Measurements from ENCODE around the gene SRSF7. TPM values are rescaled to one million over a fixed set of nuclear protein-coding genes. Genes with fewer than 3 reads are reported as not detected.

The SRSF7 gene
- total RNA-seq, 1 donor from 2014 or later = 50.5 TPM

GRCh38 chr2:38747819-38748218 is 3.3 kb downstream of the SRSF7 start:
- Histone ChIP-seq H3K4me3 (no peak overlapping the region), H3K36me3 (peaks cover 69% of the 10 kb centered on the region), H3K9me3 (replicated peaks) (no peaks in the 10 kb centered on the region), H3K27me3 (ENCODE audit: low read depth) (no peaks in the 10 kb centered on the region), H3K27ac (replicated peaks) (no peak overlapping the region), H3K4me1 (peaks cover 89% of the 10 kb centered on the region)
- intact Hi-C loops (cut with micrococcal nuclease) = no loop called here
- DNase-seq = no peak
- no peak for TF ChIP-seq CTCF (IDR thresholded peaks at IDR 0.05; ENCODE audit: borderline replicate concordance)

- Histone ChIP-seq H3K4me1 (peaks cover 89% of the 10 kb centered on the region), H3K27me3 (ENCODE audit: low read depth) (no peaks in the 10 kb centered on the region), H3K9me3 (replicated peaks) (no peaks in the 10 kb centered on the region), H3K36me3 (peaks cover 73% of the 10 kb centered on the region), H3K27ac (replicated peaks) (no peak overlapping the region), H3K4me3 (no peak overlapping the region)
- TF ChIP-seq CTCF (IDR thresholded peaks at IDR 0.05; ENCODE audit: borderline replicate concordance) = no peak
- intact Hi-C loops (cut with micrococcal nuclease) = no loop called here
- DNase-seq = no peak
These were observed 4.1 kb downstream of the SRSF7 start for GRCh38 chr2:38747007-38747424.

- H3K27ac ChIP-seq (replicated peaks) = no peak overlapping the region
- peaks cover 87% of the 10 kb centered on the region for H3K4me1 ChIP-seq
- no peaks in the 10 kb centered on the region for H3K27me3 ChIP-seq (ENCODE audit: low read depth)
- no peak for TF ChIP-seq CTCF (IDR thresholded peaks at IDR 0.05; ENCODE audit: borderline replicate concordance)
- no peak overlapping the region for H3K4me3 ChIP-seq
- DNase-seq = no peak
- H3K36me3 ChIP-seq = peaks cover 80% of the 10 kb centered on the region
- intact Hi-C loops (cut with micrococcal nuclease) = no loop called here
- H3K9me3 ChIP-seq (replicated peaks) = no peaks in the 10 kb centered on the region
These were observed 5.9 kb downstream of the SRSF7 start for GRCh38 chr2:38745267-38745666.

- no peak for TF ChIP-seq CTCF (IDR thresholded peaks at IDR 0.05; ENCODE audit: borderline replicate concordance)
- H3K27ac ChIP-seq (replicated peaks) = peak overlapping the region; percentile 10
- peaks cover 78% of the 10 kb centered on the region for H3K4me1 ChIP-seq
- H3K4me3 ChIP-seq = no peak overlapping the region
- no peak for DNase-seq
- H3K9me3 ChIP-seq (replicated peaks) = no peaks in the 10 kb centered on the region
- H3K27me3 ChIP-seq (ENCODE audit: low read depth) = no peaks in the 10 kb centered on the region
- H3K36me3 ChIP-seq = peaks cover 80% of the 10 kb centered on the region
- intact Hi-C loops (cut with micrococcal nuclease) = loop anchor here (5.0 kb wide), 1 partner anchor 427 kb away; no protein-coding TSS in a partner anchor
These were observed 6.8 kb downstream of the SRSF7 start for GRCh38 chr2:38744399-38744780.

GRCh38 chr2:38743672-38744398 is 7.3 kb downstream of the SRSF7 start:
- Histone ChIP-seq H3K27ac (replicated peaks) (peak overlapping the region; percentile 10), H3K4me3 (no peak overlapping the region), H3K27me3 (ENCODE audit: low read depth) (no peaks in the 10 kb centered on the region), H3K4me1 (peaks cover 73% of the 10 kb centered on the region), H3K36me3 (peaks cover 78% of the 10 kb centered on the region), H3K9me3 (replicated peaks) (no peaks in the 10 kb centered on the region)
- intact Hi-C loops (cut with micrococcal nuclease) = loop anchor here (5.0 kb wide), 1 partner anchor 427 kb away; no protein-coding TSS in a partner anchor
- DNase-seq = no peak
- no peak for TF ChIP-seq CTCF (IDR thresholded peaks at IDR 0.05; ENCODE audit: borderline replicate concordance)
